HG03280 (cell line): ENCODE measurements around the gene OR8G1.
A peak's percentile ranks its signal among the peaks of the same experiment; 100 is the strongest.
"Not testable (repeated sequence)": the region's sequence is repeated elsewhere in the genome, so short reads cannot be mapped to it uniquely, and the experiment has no call there.

Source experiments
- ATAC-seq: cut with Tn5 transposase; IDR thresholded peaks from one replicate; pipeline ENCODE4 v1.9.1; 2021; ENCODE audit warnings: mild to moderate bottlenecking, moderate library complexity; ENCODE audit not compliant: unreplicated experiment

Gene OR8G1, protein sequence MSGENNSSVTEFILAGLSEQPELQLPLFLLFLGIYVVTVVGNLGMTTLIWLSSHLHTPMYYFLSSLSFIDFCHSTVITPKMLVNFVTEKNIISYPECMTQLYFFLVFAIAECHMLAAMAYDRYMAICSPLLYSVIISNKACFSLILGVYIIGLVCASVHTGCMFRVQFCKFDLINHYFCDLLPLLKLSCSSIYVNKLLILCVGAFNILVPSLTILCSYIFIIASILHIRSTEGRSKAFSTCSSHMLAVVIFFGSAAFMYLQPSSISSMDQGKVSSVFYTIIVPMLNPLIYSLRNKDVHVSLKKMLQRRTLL

DNA sequence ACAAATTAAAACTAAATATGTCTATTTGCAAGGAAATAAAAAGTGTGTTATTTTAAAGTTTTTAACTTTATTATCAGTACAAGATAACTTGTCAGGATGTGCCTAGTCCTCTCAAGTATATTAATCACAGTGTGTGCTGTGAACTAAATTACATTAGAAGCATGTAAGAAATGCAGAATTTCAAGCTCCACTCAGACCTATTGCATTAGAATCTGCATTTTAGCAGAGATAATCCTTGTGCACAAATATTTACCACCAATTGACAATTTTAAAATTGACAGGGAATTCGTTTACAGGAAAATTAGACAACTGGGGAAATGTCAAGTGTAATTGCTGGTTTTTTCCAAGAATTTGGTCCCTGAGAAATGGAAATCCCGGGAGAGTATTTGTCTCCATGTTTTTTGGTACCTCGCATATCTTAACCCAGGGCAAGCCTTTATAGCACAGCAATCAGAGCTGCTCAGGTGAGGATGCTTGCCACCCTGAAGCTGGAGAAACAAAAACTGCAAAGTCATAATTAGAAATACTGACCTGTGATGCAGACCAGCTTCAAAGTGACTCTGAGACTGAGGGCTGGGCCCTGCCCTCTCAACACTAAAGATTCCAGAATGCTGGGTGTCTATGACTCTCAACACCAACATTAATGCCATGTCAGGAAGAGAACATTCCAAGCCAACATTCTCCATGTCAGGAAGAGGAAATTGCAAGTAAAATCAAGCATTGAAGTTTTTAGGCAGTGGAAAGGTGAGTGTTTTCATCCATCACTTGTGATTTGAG is at the start of gene OR8G1:
TSS of gene OR8G1 (plus strand) at position 475 of the 777 bp plus-strand sequence. CDS start 8,581 bp downstream, outside the sequence.
- ATAC-seq: no peak

DNA sequence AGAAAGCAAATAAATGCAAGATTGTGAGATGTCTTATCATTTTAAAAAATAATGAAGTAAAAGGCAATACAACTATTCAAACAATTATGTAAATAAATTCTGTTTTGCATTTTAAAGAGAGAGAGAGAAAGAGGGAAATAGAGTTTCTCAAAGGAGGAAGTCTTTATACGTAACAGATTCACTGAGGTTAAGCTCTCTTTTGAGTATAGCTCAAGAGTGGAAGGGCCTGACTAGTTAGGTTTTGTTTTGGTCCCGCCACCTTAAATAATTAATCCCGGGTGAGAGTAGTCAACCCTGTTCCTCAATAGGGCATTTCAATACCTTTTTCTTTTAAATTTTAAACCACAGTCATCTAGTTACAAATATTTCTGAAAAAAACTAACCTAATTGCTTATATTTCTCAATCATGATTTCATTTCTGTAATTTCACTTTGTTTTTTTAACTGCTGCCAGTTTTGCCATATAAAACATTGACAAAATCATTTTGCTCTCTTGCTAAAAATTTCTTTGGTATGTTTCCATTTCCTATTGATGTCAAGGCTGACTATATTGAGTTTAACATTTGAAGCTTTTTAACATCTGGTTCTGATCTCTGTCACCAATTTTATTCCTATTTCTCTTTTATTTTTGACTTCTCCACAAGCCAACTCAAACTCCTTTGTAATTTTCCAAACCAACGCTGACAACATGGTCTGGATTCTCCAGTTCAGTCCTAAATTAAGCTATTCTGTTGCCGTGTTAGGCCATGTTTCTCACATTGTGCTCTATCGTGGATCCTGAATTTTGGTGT is 47.5 kb upstream of the OR8G1 start:
- ATAC-seq: no peak

DNA sequence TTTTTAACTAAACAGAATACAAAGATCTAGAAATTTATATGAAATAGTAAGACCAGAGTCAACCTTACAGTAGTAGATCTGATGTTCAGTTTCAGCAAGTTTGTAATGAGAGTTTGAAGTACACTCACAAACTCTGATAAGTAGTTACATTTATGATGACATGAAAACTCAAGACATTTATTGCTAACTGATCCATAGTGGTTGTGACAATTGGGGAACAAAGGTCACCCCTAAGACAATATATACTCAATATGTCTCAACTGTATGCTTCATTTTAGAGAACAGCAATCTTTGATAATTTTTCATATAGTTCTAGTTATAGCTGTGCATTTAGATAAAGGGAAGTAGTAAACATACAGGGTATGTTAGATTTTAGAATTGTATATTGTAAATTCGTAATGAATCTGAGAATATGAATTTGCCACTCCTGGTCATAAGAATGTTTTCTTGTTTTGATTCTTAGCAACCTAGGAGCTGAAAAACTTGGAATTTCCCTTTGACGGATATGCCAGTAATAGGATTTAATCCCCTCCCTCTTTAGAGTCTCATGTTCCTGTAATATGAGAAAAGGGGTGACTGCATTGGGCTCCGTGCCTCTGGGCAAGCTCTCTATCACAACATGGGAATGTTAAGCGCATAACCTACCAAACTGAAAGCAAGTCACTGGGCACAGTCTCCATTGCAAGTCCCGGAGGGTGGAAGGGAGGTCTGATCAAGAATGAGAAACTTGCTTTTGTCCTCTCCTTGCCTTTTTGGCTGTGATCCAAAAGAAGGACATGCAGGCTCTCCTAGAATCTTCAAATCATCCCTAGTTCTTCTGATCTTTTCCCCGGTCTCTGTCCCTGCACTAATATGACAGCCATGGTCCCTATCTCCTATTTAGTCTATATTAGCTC is 46.4 kb upstream of the OR8G1 start:
- no peak for ATAC-seq

DNA sequence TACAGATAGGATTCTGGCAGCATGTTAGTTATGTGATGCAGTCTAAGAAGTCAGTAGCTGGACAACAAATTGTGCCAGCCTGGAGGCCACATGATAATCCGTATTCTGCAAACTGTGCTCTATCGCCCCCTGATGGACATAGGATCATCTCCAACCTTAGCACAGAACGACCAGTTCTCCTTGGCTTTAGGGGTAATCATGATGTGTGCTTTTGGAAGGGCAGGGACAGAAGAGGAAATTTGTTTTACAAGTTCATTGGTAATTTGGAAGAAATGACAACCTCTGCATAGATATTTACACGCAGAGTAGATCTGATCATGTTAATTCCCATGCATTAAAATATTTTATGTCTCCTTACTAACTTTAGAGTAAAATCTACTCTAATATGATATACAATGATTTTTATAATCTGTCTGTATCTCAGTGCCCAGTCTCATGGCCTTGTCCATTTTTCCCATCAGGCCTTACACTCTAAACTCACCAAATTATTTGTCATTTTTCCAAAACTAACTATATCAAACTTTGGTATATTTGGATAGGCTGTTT is 45.6 kb upstream of the OR8G1 start:
- peak; percentile 87 for ATAC-seq

DNA sequence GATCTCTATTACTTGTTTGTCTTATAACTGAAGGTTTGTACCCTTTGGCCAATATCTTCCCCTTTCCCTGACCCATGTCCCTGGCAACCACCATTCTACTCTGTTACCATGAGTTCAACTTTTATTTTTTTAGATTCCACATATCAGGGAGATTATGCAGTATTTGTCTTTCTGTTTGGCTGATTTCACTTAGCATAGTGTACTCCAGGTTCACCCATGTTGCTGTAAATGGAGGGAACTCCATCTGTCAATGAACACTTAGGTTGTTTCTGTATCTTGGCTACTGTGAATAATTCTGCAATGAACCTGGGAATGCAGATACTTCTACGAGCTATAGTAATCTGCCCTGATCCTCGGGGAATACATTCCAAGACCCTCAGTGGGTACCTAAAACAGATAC is 42.9 kb upstream of the OR8G1 start:
- no peak for ATAC-seq

DNA sequence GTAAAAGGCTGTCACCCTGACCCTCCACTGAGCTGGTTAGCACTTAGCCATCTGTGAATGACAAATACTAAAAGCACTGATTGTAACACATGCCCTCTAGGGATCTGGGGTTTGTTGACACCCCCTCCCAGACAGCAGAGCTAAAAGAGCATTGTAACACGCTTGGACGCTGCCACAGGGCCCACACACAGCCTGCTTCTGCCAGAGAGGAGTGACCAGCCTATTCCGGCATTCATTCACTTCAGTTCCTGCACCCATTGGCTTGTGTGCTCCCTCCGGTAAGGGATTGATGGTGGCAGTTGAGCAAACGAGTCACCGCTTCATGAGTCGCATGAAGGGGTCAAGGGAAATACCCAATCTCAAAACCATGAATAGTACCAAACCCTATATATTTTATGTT is 42.0 kb upstream of the OR8G1 start:
- ATAC-seq: no peak

DNA sequence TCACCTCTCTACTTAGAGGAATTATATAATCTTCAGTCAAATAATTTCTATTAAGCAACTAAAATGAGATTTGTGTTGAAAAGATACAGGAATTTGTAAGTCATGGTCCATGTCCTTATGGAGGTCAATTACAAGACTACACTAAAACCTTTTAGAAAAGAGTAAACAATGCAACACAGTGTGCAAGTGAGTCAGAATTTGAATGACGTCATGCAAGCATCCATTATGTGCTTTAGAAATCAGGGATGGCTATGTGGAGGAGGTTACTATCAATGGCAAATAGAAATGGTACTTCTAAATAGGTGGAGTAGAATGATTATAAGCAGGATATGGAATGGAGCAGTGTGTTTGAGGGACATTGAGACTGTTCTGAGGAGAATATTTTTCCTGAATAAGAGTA is 41.2 kb upstream of the OR8G1 start:
- no peak for ATAC-seq

DNA sequence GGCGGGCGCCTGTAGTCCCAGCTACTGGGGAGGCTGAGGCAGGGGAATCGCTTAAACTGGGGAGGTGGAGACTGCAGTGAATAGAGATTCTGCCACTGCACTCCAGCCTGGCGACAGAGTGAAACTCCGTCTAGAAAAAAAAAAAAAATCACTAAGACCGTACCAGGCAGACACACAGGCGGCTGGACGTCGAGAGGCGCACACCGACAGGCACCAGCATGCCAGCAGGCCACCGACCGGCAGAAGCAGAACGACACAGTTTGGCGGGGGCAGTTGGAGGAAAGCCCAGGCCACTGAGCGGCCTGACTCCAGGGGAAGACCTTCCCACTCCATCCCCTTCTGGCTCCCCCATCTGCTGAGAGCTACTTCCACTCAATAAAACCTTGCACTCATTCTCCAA is 40.2 kb upstream of the OR8G1 start:
- ATAC-seq: no peak

DNA sequence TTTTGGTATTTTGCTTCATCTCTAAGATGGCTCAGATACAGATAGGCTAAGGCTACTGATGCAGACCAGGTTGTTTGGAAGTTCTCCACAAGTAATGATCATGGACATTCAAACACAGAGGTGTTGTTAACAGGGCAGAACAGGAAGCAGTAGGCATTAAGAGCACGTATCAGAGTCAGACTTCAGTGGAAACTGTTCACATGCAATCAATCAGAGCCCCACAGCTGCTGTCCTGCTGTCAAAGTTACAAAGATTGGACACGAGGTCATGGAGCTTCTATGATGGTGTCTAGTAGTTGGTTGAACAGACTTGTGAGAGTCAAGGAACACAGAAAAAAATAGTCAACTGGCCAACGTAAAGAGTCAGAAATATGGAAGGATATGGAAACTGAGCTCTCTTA is 37.9 kb upstream of the OR8G1 start:
- ATAC-seq: no peak

DNA sequence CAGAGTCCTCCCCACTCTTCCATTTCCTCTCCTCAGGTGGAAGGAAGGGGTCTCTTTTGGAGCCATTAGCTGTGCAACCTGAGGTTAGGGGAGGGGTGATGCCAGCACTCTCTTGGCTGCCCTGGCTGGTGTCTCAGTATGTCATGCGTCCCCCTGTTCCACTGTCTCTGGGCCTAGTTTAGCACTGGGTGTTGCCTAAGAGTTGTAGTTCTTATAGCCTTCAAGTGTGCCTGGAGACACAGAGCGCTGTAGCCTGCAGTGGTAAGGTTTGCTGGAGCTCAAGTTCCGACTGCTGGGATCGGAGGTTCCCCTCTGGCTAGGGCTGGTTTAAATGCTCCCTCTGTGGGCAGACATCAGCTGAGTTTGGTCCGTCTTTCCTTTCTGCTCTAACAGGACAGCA is 36.9 kb upstream of the OR8G1 start:
- ATAC-seq: no peak

DNA sequence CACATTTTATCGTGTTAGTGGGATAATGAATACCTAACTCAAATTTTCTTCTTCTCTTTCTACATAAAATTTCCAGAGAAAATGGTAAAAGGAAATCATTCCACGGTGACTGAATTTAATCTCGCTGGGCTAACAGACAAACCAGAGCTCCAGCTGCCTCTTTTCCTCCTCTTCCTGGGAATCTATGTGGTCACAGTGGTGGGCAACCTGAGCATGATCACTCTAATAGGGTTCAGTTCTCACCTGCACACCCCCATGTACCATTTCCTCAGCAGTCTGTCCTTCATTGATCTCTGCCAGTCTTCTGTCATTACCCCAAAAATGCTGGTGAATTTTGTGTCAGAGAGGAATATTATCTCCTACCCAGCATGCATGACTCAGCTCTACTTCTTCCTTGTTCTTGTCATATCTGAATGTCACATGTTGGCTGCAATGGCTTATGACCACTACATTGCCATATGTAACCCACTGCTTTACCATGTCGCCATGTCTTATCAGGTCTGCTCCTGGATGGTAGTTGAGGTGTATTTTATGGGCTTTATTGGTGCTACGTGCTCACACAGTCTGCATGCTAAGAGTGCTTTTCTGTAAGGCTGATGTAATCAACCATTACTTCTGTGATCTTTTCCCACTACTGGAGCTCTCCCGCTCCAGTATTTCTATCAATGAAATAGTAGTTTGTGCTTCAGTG is 33.6 kb upstream of the OR8G1 start:
- ATAC-seq: no peak

DNA sequence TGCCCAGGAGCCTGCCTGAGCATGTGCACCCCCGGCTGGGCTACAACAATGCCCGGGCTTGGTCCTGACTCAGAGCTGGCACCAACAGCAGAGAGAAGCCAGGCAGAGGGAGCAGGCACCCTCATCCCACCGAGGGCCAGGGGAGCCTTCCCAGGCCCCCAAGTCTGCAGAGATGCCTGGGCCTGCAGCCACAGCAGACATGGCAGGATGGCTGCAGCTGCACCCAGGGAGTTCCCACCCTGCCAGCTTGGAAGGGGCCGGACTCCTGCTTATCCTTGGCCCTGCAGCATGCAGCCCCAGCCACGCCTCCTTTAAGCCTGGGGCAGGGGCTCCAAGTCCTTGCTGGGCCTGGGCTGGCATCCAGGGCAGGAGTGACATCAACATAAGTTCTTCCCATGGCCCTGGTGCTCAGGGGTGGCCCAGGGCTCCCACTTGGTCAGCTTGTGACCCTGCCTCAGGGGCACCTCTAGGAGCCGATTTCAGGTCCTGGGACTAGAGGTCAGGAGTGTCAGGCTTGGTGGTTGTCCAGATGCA is 31.0 kb upstream of the OR8G1 start:
- ATAC-seq: no peak

DNA sequence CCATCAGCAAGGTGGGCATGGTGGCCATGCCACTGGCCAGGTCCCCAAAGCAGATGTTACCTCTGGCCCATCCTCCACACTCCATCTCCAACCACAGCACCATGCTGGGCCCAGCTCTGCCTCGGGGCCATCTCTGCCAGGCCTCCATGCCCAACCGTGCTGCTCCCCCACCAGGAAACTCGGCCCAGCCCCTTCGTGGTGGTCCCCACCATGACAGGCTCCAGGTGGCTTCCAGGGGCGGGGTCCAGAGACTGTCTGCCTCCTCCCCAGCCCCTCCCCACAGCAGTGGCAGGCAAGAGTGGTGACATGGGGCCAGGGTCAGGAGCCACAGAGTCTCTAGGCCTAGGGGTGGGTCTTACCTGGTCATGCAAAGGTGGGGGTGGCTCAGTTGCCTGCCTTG is 30.5 kb upstream of the OR8G1 start:
- ATAC-seq: no peak

DNA sequence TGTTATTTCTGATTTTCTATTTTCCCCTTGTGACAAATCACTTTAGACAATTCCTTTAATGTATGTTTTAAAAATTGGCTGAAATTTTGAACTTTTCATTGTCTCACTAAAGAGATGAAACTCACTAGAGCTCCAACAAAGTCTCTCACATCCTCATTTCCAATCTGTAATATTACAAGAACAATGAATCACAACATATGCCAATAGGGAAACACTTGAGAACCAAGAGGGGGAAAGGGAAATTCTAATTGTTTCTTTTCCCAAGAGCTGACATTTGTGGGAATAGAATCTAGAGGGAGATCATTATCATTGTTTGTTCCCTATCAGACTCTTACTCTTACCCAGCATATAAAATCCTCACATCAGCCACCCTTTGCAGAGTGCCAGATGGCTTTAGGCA is 29.6 kb upstream of the OR8G1 start:
- no peak for ATAC-seq

DNA sequence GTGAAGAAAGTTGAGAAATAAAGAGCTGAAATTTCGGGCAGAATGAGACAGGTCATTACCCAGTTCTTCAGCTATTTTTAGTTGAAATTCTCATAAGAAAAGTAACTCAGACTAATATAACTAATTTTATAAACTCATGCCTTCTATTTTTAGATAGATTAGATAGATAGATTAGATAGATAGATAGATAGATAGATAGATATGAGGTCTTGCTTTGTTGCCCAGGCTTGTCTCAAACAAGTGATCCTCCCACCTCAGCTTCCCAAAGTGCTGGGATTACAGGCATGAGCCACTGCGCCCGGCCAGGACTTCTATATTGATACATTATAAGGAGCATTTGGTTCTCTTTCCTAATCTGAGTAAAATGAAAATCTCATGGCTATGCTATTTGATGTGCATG is 26.9 kb upstream of the OR8G1 start:
- no peak for ATAC-seq

DNA sequence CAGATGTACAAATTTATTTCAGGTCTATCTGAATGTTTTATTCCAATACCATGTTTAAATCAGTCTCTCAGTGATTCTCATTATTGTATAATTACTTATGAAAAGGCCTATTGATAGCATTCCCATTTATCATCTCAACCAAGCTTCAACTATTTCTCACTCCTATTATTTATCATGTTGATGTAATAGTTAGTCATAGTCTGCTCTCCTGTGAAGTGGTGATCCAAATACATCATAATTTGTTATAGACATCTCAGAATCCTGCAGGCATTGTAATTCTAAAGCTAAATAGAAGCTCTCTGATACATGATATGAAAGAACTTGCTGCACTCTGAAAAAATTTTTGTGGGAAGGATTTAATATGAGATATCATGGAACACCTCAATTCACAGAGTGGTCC is 21.8 kb upstream of the OR8G1 start:
- ATAC-seq: no peak

DNA sequence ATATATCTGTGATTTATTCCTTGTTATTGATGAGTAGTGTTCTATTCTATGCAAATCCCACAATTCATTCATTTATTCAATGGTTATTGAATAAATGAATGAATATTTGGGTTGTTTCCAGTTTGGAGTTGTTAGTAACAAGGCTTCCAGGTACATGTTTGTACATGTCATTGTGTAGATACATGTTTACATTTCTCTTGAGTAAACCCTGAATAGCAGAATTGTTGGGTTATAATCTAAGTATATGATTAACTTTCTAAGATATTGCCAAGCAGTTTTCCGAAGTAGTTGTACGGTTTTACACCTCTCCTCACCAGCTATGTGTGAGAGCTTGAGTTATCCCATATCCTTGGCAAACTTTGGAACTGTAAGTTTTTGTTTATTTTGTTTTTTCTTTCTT is 18.5 kb upstream of the OR8G1 start:
- ATAC-seq: no peak

DNA sequence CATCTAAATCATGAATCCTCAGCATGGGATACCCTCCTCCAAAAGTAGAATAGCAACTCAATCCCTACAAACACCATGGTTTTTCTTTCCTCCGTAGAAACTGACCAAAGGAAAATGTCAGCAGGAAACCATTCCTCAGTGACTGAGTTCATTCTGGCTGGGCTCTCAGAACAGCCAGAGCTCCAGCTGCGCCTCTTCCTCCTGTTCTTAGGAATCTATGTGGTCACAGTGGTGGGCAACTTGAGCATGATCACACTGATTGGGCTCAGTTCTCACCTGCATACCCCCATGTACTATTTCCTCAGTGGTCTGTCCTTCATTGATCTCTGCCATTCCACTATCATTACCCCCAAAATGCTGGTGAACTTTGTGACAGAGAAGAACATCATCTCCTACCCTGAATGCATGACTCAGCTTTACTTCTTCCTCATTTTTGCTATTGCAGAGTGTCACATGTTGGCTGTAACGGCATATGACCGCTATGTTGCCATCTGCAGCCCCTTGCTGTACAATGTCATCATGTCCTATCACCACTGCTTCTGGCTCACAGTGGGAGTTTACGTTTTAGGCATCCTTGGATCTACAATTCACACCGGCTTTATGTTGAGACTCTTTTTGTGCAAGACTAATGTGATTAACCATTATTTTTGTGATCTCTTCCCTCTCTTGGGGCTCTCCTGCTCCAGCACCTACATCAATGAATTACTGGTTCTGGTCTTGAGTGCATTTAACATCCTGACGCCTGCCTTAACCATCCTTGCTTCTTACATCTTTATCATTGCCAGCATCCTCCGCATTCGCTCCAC is 16.1 kb upstream of the OR8G1 start:
- ATAC-seq: not testable (repeated sequence)

DNA sequence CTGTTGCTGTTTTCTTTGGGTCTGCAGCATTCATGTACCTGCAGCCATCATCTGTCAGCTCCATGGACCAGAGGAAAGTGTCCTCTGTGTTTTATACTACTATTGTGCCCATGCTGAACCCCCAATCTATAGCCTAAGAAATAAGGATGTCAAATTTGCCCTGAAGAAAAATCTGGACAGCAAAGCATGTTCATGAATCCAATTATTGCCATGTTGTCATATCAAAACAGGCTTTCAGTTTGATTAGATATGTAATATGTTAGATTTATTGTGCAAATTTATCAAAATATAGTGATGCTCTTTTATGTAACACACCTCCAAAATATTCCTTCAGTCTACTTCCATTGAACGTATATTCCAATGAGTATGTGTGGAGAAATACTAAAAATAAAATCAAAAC is 15.4 kb upstream of the OR8G1 start:
- ATAC-seq: no peak
